Thymus (tissue), 14 donors: Measurements from ENCODE around the gene FARS2. TPM values are rescaled to one million over a fixed set of nuclear protein-coding genes. Genes with fewer than 3 reads are reported as not detected.

ENCODE experiments used
- DNase-seq, 9 donors: peaks; one replicate each; pipeline ENCODE4 v3.0.0-alpha.2; 2013; ENCODE audit warnings: low spot score in 9 of 9, low read depth in 6 of 9, missing footprints in 1 of 9
- H3K27ac ChIP-seq, 2 donors: one replicate each; pipeline ENCODE4 v1.5.1; 2013; ENCODE audit warnings: control low read depth in 1 of 2, low read depth in 1 of 2, low read length in 1 of 2, mild to moderate bottlenecking in 1 of 2, moderate library complexity in 1 of 2
- H3K27me3 ChIP-seq, 2 donors: one replicate each; pipeline ENCODE4 v1.5.1; 2013; ENCODE audit warnings: low read length in 1 of 2; ENCODE audit not compliant: control insufficient read depth in 2 of 2, insufficient read depth in 1 of 2
- H3K36me3 ChIP-seq, 2 donors: one replicate each; pipeline ENCODE4 v1.5.1; 2013; ENCODE audit warnings: low read length in 1 of 2, mild to moderate bottlenecking in 1 of 2, moderate library complexity in 1 of 2; ENCODE audit not compliant: control insufficient read depth in 2 of 2, insufficient read depth in 2 of 2
- H3K4me1 ChIP-seq, 2 donors: one replicate each; pipeline ENCODE4 v1.5.1; 2013; ENCODE audit warnings: low read length in 2 of 2; ENCODE audit not compliant: control insufficient read depth in 2 of 2, insufficient read depth in 2 of 2
- H3K4me3 ChIP-seq, 2 donors: one replicate each; pipeline ENCODE4 v1.5.1; 2013; ENCODE audit warnings: low read length in 2 of 2, control low read depth in 1 of 2, mild to moderate bottlenecking in 1 of 2
- H3K9me3 ChIP-seq, 2 donors: one replicate each; pipeline ENCODE4 v1.5.1; 2013; ENCODE audit warnings: low read length in 1 of 2, mild to moderate bottlenecking in 1 of 2; ENCODE audit not compliant: control insufficient read depth in 2 of 2, insufficient read depth in 1 of 2
- WGBS: extraction: QIAGEN DNeasy Blood & Tissue Kit; methylation state at CpG from one replicate; pipeline ENCODE4 v1.1.7; 2013; 5-methylcytosine and 5-hydroxymethylcytosine counted together
- long read RNA-seq, 10 donors: transcript quantifications; one replicate each; lab custom pipeline, GENCODE V29; 2026
- polyA plus RNA-seq: library from polyadenylated mRNA; stranded (reverse); fragments of 200-250 nt; gene quantifications from one replicate; pipeline ENCODE4 v1.2.3, GENCODE V29; 2013
- total RNA-seq: library from RNA; stranded (reverse); fragments of 120-200 nt; gene quantifications from one replicate; pipeline ENCODE4 v1.2.4, GENCODE V29; 2013
- donor health status: healthy.

Gene FARS2
- total RNA-seq (23.2 TPM), polyA plus RNA-seq (10.5 TPM)
- long read RNA-seq, donor 1, result 0 reads
- long read RNA-seq, donor 2, result 0 reads
- long read RNA-seq, donor 3, transcript FARS2-201 (7 exons, 1,663 nt), result major isoform, 11 of 21 reads
- long read RNA-seq, donor 3, partial matches to known transcripts, result 10 of 21 reads
- long read RNA-seq, donor 3, other reads (novel, unspliced or antisense), result 0 of 21 reads
- long read RNA-seq, donor 4, partial matches to known transcripts, result 0 of 3 reads
- long read RNA-seq, donor 4, other reads (novel, unspliced or antisense), result 0 of 3 reads
- long read RNA-seq, donor 5, transcript FARS2-201 (7 exons, 1,663 nt), result major isoform, 11 of 37 reads
- long read RNA-seq, donor 5, partial matches to known transcripts, result 10 of 37 reads
- long read RNA-seq, donor 5, other reads (novel, unspliced or antisense), result 16 of 37 reads
- long read RNA-seq, donor 6, partial matches to known transcripts, result 0 of 2 reads
- long read RNA-seq, donor 6, other reads (novel, unspliced or antisense), result 0 of 2 reads
- long read RNA-seq, donor 7, transcript FARS2-201 (7 exons, 1,663 nt), result major isoform, 7 of 15 reads
- long read RNA-seq, donor 7, partial matches to known transcripts, result 8 of 15 reads
- long read RNA-seq, donor 7, other reads (novel, unspliced or antisense), result 0 of 15 reads
- long read RNA-seq, donor 8, partial matches to known transcripts, result 0 of 1 reads
- long read RNA-seq, donor 8, other reads (novel, unspliced or antisense), result 0 of 1 reads
- long read RNA-seq, donor 9, partial matches to known transcripts, result 0 of 2 reads
- long read RNA-seq, donor 9, other reads (novel, unspliced or antisense), result 0 of 2 reads
- long read RNA-seq, donor 10, transcript FARS2-201 (7 exons, 1,663 nt), result major isoform, 5 of 5 reads
- long read RNA-seq, donor 10, partial matches to known transcripts, result 0 of 5 reads
- long read RNA-seq, donor 10, other reads (novel, unspliced or antisense), result 0 of 5 reads

DNA sequence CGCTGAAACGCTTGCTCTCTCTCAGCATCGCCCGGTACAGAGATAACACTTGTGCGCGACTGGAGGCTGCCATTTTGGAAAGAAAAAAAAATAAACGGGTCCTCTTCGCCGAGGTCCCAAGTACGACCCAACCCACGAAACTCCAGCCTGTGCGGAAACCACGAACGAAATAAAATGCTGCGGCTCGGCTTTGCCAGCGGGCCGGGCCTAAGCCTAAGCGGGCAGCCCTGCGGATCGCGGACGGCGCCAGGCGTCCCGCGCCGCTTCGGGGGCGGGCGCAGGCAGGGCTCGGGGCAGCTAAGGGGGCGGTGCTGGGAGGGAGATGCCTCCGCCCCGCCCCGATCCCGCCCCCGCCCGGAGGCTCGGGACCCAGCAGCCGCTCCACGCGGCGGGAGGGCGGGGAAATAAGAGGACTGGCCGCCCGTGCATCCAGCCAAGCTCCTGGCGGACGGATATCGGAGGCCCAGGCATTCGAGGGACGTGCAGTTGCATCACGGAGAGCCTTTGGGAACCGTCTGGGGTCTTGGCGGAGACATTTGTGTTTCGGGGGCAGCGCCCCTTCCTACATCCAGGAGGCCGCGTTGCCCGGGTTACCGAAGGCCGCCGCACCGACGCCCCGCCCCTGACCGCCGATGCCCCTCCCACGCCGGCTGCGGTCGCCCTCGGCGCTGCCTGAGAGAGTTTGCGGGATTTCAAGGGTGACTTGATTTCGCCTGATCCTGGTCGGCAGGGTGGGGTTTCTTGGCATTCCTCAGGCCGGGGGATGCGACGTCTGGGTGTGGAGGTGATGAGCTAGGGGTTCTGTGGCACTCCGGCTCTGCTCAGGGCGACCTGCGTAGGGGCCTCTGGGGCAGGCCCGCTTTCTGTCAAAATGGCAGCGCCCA is at the start of gene FARS2, which contains the start of gene LYRM4:
FARS2 (plus strand) TSS at position 853 of the 884 bp plus-strand sequence.
LYRM4 (minus strand) TSS at position 290 of the 884 bp plus-strand sequence; CDS start at position 73, 217 bp downstream.
- no peaks in the 10 kb centered on the region for H3K36me3 ChIP-seq
- no peaks in the 10 kb centered on the region for H3K9me3 ChIP-seq
- H3K4me1 ChIP-seq, result peaks cover 10 to 11% of the 10 kb centered on the region in 2 donors
- under 1% methylated on average over 85 of the region's 85 CpGs for WGBS
- H3K4me3 ChIP-seq, result peak within 1 kb of the TSS; percentile 73 to 86
- DNase-seq, result peak; percentile 85 to 96 (median 91)
- peak within 1 kb of the TSS; percentile 96 to 100 for H3K27ac ChIP-seq
- H3K27me3 ChIP-seq, result no peaks in the 10 kb centered on the region

DNA sequence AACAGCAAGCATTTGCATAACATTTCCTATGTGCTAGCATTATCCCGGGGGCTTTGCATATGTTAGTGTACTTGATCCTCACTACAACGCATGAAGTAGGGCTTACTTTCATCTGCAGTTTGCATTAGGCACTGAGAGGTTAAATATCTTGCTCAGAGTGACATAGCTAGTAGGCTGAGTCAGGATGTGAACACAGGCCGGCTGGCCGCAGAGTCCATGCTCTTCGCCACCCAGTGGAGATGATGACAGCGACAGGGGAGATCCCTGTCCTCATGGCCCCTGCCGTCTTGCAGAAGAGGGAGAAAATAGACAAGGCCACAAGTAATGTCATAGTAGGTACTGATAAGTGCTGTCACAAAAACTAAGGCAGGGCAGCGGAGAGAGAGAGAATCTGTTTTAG is 47.5 kb upstream of the FARS2 start:
- Histone ChIP-seq H3K4me1 (no peaks in the 10 kb centered on the region), H3K27ac (no peak overlapping the region), H3K36me3 (peaks cover 5 to 9% of the 10 kb centered on the region in 2 donors), H3K9me3 (no peaks in the 10 kb centered on the region), H3K4me3 (no peak overlapping the region), H3K27me3 (no peaks in the 10 kb centered on the region)
- 96% methylated on average over 8 of the region's 8 CpGs for WGBS
- DNase-seq, result no peak

- Histone ChIP-seq H3K27ac (no peak overlapping the region), H3K9me3 (no peaks in the 10 kb centered on the region), H3K4me3 (no peak overlapping the region), H3K27me3 (no peaks in the 10 kb centered on the region), H3K36me3 (peaks cover 5 to 9% of the 10 kb centered on the region in 2 donors), H3K4me1 (no peaks in the 10 kb centered on the region)
- 90% methylated on average over 10 of the region's 10 CpGs for WGBS
- DNase-seq, result peak in 1 of 9 donors; percentile 11
These were observed 46.7 kb upstream of the FARS2 start for GRCh38 chr6:5214570-5215052.

- no peaks in the 10 kb centered on the region for H3K9me3 ChIP-seq
- no peaks in the 10 kb centered on the region for H3K27me3 ChIP-seq
- WGBS, result 99% methylated on average over 2 of the region's 2 CpGs
These were observed 46.2 kb upstream of the FARS2 start for GRCh38 chr6:5215159-5215558.

GRCh38 chr6:5215799-5216198 is 45.5 kb upstream of the FARS2 start:
- no peak for DNase-seq
- Histone ChIP-seq H3K27ac (no peak overlapping the region), H3K9me3 (no peaks in the 10 kb centered on the region), H3K4me1 (no peaks in the 10 kb centered on the region), H3K36me3 (peaks cover 5 to 9% of the 10 kb centered on the region in 2 donors), H3K4me3 (no peak overlapping the region), H3K27me3 (no peaks in the 10 kb centered on the region)
- WGBS, result 64% methylated on average over 9 of the region's 9 CpGs

More at GRCh38 chr6:5215159-5215558, 46.2 kb upstream of the FARS2 start:
- Histone ChIP-seq H3K4me1 (no peaks in the 10 kb centered on the region), H3K36me3 (peaks cover 5 to 9% of the 10 kb centered on the region in 2 donors), H3K27ac (no peak overlapping the region), H3K4me3 (no peak overlapping the region)
- DNase-seq, result no peak

- DNase-seq, result no peak
- no peak overlapping the region for H3K27ac ChIP-seq
- WGBS, result 95% methylated on average over 2 of the region's 2 CpGs
These were observed 44.0 kb upstream of the FARS2 start for GRCh38 chr6:5217356-5217755.

DNA sequence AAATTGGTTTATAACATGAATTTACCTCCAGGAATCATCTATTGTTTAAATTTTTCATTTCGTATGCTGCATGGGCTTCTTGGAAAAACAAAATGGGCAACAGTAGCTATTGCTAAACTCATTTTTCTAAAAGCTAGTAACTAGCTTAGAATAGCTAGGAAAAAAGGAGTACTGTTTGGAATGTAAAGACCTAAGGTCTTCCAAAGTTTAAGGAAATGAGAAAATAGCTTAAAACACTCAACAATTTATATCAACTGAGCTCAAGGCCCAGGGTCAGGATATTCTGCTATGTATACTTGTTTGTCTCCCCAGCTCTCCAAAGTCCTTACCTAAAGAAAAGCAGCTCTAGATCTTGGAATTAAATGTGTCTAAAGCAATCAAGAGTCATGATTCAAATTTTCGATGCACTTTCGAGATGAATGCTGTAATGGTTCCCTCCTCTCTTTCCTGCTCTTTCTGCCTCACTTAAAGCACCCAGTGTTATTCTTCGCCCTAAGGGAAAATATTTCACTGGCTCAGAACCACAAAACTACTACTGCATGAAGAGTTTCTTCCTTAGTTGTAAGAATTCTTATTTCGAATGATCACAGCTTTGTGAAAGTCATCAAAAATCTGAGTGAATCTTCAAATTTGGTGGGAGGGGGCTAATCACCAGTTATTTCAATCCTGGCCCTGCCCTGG is 42.2 kb upstream of the FARS2 start:
- no peak overlapping the region for H3K4me3 ChIP-seq
- DNase-seq, result no peak
- no peaks in the 10 kb centered on the region for H3K27me3 ChIP-seq
- no peaks in the 10 kb centered on the region for H3K9me3 ChIP-seq
- 98% methylated on average over 5 of the region's 5 CpGs for WGBS
- peaks cover 3% of the 10 kb centered on the region in 2 donors for H3K36me3 ChIP-seq
- H3K4me1 ChIP-seq, result no peaks in the 10 kb centered on the region
- no peak overlapping the region for H3K27ac ChIP-seq

More at GRCh38 chr6:5217356-5217755, 44.0 kb upstream of the FARS2 start:
- H3K9me3 ChIP-seq, result no peaks in the 10 kb centered on the region
- no peak overlapping the region for H3K4me3 ChIP-seq
- H3K36me3 ChIP-seq, result peaks cover 5 to 9% of the 10 kb centered on the region in 2 donors
- no peaks in the 10 kb centered on the region for H3K27me3 ChIP-seq
- no peaks in the 10 kb centered on the region for H3K4me1 ChIP-seq

DNA sequence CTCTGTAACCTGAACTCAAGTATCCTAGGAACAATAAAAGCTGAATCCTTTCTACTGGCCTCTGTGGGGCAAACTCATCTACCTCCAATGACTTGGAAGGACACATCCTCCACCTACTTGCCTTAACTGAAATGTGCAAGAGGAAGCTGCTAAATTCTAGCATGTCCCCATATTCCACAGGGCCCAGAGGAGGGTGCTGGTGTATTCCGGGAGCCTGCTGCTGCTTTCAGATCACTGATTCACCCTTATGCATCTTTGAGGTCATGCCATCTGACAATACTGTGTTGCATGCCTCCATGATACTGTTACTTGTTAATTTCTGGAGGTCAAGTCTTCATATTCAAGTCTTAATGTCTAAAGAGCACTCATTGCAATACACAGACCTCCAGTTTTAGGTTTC is 40.9 kb upstream of the FARS2 start:
- Histone ChIP-seq H3K4me1 (no peaks in the 10 kb centered on the region), H3K27ac (no peak overlapping the region), H3K27me3 (no peaks in the 10 kb centered on the region), H3K36me3 (peaks cover 3% of the 10 kb centered on the region in 2 donors), H3K9me3 (no peaks in the 10 kb centered on the region), H3K4me3 (no peak overlapping the region)
- WGBS, result 98% methylated on average over 1 of the region's 1 CpG
- no peak for DNase-seq
